ENCODE results near the gene CCDC86.

Gene CCDC86

DNA sequence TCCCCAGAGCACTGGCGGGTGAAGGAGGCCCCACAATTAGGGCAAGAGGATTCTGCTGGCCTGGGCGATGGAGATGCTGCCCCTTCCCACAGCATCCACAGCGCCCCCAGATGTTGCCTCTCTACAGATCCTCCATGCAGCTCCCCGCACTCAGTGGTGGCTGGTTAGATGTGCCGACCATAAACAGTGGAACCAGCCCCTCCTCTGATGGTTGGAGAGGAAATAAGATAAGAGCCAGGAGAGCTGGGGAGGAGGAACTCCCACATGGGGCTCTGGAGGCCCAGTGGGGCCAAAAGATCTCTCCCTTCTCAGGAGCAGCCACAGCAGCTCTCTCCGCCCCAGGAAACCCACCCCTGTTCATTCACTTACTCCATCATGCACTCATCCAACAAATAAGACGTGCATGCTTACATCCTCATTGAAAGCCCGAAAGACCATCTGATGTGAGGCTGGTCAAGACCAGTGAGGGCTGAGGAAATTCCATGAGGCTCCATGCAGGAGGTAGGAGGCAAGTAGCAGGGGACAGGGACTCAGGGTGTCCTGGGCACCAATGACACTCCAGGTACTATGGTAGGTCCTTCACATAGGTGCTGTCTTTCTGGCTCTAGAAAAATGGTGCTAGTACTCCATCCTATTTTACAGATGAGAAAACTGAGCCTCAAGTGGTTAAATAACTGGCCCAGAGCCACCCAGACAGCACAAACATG lies 12.4 kb downstream of the CCDC86 start:
- no peak for DNase-seq

DNA sequence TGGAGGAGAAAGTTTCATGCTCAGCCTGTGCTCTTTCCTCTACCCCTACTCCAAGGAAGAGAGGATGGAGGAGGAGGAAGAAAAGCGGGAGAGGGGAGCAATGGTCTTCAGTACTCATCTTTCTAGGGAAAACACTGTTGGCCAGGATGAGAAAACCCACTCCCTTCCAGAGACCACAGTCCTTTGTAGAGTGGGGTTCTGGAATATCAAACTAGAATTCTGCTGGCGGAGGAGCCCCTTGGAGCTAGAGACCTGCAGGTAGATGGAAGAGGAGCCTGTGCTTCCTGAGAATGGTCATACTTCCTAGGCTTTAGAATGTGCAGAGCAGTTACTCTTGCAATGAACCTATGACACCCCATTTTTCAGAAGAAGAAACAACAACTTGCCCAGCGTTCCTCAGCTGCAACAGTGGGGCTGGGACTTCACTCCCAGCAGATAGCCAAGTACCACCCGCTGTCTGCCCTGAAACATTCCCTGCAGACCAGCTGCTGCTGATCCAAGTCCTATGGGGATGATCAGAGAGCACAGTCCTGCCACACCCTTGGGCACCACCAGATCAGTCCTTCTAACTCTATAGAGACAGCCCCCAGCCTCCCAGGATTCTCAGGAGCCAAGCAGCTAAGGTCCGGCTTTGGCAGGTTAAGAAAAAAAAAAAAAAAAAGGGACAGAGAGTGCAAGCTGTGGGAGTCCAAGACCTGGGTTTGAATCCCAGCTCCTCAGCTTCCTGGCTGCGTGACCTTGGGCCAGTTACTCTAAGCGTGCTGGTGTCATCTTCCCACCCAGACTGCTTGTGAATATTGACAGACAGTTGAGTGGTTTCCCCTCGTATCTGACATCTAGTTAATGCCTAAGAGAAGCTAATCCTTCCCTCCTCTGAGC lies 13.2 kb downstream of the CCDC86 start:
- DNase-seq: no peak

DNA sequence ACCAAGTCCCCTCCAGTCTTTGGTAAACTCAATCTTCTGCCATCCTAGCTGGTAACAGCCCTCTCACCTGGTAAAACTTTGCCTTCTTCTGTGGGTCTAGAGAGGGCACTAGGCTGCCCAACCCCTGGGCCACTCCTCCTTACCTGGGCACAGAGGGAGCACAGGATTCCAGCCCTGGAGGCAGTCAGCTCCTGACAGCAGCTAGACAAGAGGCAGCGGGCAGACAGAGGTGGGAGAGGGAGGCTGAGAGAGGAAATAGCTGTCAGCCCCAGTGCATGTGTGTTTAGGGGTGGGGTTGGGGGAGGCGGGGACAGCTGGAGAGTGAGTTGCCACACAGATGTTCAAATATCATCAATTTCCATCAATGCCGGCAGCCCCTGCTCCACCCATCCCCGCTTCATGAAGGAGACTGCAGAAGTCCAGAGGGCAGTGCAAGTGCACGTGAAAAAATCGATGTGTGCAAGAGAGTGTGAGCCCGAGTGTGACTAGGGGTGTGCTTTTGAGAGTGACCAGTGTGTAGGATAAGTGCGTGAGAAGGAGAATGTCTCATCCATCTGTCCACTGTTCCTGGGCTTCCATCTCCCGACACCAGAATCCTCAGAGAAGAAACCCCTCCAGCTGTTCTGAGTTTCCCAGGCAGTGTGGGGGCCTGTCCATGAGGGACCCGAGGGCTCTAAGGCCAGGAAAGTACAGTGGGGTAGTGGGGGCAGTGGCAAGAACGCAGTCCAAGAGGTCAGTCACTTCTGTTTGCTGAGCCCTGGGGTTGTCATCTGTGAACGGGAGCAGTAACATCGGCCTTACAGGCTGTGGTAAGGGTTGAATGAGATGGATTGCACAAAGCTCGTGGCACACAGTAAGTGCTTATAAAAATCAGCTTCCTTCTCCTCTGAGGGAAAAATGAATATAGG lies 14.1 kb downstream of the CCDC86 start, which contains the start of gene PTGDR2:
PTGDR2 (minus strand) TSS at position 225 of the 908 bp plus-strand sequence. CDS start 2,228 bp downstream, outside the sequence.
- DNase-seq: no peak

DNA sequence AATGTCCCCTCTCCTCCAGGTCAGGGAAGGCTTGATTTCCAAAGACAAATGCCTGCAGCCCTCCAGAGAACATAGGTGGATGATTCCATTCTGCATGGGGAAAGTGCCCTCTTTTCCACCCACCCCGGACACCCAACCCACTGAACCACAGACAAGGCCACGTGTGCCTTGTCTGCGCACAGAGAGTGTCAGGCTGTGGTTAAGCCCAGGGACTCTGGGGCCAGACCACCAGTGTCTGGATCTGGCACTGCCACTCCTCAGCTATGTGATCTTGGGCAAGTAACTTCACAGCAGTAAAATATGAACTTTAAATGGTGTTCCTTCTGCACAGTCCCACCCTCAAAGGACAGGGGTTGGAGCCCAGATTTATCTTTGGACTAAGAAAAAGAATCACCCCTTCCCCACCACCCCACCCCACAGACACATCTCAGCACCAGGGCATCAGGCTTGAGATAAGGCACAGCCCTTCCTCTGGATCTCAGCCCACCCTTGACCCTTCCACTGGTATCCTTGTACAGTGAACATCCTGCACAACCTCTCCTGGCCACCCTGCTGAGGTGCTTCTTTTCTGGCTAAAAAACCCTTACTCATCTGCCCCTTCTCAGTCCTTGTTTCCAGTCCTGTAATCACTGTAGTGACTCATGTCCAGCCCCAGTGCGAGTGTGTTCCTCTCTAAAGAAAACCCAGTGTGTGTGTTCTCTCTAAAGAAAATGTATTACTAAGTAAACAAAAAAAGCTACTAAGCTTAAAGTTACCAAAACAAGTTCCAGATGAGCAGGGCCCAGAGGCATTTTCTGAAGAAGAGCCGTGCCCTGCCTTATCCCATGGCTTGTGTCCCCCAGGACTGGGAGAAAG lies 15.7 kb downstream of the CCDC86 start:
- DNase-seq: no peak

DNA sequence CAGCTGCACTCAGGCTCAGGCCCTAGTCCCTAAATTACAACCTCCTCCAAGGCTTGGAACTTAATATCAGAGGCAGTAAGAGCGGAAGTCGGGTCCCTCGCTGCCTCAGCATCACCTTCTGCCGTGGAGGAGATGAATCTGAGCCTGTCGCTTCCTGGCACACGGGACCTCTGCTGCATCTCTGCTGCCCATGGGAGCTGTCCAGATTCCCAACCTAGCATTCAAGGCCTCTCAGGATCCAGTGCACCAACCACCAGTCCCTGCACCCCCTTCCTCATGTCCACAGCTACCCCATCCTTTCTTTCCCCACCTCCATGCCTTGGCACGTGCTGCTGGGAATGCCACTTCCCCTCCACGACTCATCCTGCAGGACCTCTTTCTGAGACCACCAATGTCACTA lies 16.3 kb downstream of the CCDC86 start:
- no peak for DNase-seq

DNA sequence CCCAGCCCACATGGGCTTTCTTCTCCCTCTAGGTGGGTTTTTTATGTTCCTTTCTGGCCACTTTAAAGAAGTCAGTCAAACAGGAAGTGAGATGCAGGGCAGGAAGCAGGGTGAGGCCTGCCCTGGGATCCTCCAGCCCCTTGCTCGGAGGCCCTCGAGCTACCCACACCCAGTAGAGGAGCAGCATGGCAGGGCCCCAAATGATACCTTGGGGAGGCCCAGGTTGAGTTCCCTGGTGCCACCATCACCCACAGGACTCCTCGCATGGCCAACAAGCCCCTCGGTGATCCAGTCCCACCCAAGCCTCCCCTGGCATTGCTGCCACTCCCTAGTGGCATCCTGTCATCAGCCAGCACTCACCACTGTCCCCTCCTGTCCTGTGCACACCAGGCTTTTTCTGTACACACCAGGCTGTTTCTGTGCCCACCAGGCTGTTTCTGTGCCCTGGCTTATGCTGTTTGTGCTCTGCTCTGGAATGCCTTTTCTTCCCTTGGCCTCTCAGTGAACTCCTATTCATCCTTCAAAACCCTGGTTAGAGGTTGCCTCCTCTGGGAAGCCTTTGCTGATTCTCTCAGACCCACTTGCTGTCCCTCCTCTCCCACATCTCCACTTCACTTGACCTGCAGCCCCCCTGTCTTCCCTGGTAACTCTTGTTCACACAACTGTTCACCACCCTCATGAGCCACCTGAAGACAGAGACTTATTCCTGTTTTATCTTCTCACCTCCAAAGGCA lies 17.0 kb downstream of the CCDC86 start:
- no peak for DNase-seq

DNA sequence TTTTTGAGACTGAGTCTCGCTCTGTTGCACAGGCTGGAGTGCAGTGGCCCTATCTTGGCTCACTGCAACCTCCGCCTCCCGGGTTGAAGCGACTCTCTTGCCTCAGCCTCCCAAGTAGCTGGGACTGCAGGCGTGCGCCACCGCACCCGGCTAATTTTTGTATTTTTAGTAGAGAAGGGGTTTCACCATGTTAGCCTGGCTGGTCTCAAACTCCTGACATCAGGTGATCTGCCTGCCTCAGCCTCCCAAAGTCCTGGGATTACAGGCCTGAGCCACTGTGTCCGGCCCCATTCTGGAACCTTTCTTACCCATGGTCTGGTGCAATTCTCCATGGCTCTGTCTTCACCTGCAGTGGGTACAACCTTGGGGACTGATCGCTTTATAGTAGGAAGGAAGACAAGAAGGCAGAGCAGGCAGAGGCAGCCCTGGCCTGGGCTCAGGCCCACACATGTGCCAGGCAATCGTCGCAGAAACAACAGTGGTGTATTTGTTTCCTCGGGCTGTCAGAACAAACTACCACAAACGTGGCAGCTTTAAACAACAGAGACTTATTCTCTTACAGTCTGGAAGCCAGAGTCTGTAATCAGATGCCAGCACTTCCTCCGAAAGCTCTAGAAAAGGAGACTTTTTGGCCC lies 17.8 kb downstream of the CCDC86 start:
- no peak for DNase-seq

DNA sequence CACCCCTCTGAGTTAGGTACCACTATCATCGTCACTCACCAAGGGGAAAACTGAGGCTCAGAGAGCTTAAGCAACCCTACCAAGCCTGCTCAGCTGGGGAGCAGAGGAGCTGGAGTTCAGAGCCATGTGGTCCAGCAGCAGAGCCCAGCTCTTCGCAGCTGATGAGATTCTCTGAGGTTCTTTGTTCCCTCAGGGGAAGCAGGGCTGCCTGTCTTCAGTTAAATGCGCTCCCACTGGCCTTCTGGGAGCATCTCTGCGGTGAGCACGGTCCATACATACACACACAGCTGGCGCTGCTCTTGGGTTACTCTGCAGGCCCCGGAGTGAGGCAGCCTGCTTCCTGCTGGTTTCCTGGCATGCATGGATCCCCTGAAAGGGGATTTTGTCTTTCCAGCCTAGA lies 19.0 kb downstream of the CCDC86 start:
- DNase-seq: no peak

DNA sequence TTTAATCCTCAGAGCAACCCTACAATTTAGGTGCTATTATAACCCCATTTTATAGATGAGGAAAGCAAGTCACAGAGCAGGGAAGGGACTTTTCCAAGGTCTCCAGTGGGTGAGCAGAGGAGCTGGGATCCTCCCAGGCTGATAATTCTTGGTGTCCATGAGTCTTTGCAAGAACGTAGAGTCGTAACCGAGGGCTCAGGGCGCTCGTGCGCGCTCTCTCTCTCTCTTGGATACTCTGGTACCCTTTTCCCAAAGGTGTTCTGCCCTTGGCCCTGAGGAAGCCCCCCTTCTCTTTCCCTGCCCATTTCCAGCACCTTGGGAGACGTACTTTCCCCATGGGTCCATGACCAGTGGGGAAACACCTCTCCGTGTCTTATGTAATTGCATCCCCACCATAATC lies 20.3 kb downstream of the CCDC86 start:
- DNase-seq: no peak

DNA sequence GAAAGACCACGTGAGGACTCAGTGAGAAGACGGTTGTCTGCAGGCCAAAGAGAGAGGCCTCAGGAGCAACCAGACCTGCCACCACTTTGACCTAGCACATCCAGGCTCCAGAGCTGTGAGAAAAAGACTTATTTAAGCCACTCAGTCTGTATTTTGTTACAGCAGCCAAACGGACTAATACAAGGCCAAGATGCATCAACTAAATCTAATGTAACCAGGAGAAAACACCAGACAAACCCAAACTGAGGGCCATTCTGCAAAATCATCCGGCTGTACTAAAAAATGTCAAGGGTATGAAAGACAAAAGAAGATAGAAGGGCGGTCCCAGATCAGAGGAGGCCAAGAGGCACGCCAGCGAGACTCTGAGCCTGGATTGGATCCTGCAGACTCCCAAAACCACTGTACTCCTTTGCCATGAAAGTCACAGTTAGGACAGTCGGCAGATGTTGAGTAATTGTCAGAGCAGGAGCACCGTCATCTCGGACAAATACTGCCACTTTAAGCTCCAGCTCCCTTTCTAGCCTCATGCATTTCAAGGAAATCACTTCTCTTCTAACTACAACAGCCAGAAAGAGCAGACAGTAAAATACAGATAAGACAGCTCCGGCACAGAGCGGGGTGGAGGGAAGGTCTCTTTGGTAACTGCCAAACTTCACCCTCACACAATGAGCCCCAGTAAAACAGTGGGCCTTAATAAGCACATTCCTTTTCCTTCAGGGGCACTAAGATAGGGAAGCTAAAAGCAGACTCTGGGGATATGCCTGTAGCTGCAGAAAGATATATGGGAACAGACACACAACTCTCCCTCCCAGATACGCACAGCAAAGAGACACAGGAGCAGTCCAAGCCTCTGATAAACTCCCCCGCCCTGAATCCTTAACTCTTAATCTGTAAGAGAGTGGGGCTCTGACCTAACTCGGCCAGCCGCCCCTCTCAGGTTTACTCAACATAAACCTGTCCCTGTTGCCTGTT lies 21.9 kb downstream of the CCDC86 start:
- no peak for DNase-seq

DNA sequence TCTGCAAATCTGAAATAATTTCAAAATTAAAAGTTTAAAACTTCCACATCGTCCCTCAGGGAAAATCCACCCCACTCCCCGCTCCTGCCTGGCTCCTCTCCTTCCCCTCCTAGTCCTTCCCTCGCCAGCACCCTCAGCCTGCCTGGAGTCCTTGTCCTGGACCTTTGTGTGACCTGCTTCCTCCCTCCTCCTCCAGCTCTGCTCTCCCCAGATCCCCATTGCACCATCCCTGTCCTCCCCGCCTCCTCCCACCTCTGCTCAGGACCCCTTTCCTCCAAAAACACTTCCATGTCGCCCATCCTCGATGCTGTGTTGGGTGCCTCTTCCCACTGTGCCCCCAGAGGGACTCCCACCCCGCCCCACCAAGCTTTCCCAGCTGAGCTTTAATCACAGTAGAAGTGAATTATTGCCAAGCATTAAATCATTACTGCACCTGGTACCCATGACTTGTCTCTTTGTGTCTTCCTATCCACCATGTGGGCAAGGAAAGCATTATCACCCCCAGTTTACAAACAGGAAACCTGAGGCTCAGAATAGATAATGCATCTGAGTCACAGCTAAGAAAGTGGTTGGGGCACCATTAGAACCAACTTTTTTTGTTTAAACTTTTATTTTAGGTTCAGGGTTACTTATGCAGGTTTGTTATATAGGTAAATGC lies 23.1 kb downstream of the CCDC86 start:
- DNase-seq: no peak

DNA sequence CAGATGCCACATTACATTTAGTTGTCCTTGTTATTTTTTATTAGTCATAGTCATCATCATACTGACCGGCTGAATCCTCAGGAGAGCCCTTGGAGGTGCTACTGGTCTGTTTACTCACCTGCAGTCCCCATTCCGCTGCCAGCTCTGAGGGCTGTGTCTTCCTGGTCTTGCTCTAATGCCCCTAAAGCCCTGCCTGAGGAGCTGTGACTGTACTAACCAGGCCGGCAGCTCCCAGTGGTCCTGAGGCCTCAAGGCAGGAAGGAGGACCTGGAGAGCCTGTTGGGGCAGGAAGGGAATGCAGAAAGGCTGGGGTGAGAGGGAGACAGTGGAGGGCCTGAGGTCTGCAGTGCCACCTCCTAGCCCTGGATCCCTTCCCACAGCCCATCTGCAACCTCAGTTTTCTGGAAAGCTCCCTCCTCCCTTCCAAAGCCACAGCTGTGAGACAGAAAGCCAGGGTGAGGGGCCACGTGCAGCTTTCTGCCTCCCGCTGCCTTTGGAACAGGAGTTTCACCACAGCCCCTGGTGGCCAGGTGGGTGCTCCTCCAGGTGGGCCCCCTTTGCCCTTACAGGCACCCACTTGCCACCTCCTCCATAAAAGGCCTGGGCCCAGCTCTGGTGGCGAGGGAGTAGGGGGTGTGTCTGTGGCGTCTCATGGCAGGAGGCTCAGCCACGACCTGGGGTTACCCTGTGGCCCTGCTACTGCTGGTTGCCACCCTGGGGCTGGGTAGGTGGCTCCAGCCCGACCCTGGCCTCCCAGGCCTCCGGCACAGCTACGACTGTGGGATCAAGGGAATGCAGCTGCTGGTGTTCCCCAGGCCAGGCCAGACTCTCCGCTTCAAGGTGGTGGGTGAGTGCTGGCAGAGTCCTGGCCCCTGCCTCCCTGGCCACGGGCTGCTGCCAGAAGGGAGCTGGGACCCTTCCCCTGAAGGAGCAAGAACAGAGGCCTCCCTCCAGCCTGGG lies 25.3 kb downstream of the CCDC86 start, which contains the start of gene ZP1:
ZP1 (plus strand) TSS at position 632 of the 960 bp plus-strand sequence; CDS start at position 652, 20 bp downstream.
- DNase-seq: no peak

DNA sequence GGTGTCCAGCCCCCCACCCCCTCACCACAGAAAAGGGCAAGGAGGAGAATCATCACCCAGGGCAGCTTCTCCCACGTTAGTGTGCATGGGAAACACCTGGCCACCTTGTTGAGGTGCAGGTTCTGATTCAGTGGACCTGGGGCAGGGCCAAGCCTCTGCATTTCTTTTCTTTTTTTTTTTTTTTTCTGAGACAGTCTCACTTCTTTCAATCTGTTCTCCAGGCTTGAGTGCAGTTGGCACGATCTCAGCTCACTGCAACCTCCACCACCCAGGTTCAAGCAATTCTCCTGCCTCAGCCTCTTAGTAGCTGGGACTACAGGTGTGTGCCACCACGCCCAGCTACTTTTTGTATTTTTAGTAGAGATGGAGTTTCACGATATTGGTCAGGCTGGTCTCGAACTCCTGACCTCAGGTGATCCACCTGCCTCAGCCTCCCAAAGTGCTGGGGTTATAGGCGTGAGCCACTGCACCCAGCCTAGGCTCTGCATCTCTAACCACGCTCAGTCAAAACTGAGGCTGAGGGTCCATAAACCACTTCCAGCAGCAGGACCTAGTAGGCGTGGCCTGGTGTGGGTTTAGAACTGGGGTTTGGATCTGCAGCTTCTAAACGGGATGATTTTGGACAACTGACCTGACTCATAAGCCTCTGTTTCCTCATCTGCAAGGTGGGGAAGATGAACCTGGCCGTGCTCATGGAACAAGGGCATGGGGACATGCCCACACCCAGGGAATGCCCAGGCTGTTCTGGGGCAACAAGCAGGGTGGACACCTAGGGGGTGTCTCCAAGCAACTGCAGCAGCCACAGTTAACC lies 26.2 kb downstream of the CCDC86 start:
- no peak for DNase-seq

DNA sequence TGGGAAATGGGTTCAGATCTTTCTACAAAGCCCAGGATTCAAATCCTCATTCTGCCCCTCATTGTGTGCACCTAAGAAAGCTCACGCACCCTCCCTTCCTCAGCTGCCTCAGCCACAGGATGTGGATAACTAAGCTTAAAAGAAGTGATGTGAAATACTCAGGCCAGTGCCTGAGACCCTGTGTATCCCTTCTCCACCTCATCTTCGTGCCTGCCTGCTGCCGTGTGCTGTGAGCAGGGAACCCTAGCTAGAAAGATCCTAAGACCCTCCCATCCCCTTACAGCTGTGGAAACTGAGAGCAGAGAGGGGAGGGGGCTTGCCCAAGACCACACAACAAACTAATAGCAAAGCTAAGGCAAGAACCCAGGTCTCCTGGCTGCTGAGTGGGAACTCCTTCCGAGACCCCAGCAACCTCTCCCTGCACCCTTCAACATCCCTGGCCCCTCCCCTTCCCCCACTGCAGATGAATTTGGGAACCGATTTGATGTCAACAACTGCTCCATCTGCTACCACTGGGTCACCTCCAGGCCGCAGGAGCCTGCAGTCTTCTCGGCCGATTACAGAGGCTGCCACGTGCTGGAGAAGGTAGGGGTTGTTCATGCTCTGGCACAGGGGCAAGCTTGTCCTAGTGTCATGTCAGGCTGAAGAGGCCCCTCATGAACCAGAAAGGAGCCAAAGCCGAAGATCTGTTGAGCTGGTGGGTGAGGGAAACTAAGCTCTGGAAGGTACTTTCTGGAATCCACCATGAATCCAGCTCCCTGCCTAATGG lies 27.0 kb downstream of the CCDC86 start:
- no peak for DNase-seq

DNA sequence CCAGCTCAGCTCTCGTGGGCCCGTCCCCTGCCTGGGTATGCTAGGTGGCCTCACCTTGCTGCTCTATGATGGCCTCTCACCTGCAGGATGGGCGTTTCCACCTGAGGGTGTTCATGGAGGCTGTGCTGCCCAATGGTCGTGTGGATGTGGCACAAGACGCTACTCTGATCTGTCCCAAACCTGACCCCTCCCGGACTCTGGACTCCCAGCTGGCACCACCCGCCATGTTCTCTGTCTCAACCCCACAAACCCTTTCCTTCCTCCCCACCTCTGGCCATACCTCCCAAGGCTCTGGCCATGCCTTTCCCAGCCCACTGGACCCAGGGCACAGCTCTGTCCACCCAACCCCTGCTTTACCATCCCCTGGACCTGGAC lies 27.5 kb downstream of the CCDC86 start:
- DNase-seq: no peak

DNA sequence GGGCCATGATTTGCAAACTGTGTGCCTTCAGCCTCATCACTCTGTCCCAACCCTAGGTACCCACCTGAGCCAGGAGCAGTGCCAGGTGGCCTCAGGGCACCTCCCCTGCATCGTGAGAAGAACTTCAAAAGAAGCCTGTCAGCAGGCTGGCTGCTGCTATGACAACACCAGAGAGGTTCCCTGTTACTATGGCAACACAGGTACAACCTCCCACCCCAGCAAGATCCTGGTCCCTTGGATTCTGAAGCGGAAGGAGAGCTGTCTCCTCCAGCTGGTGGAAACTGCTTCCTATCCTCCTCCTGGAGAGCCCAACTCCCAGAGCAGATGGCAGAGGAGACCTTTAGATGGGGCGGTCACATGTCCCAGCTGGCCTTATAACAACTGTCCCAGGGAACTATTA lies 28.4 kb downstream of the CCDC86 start:
- DNase-seq: no peak
